NK-92 (cell line): ENCODE measurements around the gene GABPB2.

ENCODE experiments used
- DNase-seq: peaks from one replicate; lab custom pipeline; 2025; ENCODE audit not compliant: unreplicated experiment; lab: John Stamatoyannopoulos, UW

The GABPB2 gene

GRCh38 chr1:151131701-151132334 is 61.3 kb downstream of the GABPB2 start:
- no peak for DNase-seq

- no peak for DNase-seq
Measured at GRCh38 chr1:151132335-151133017, 61.9 kb downstream of the GABPB2 start.

- DNase-seq, result no peak
Measured at GRCh38 chr1:151133018-151133806, 62.7 kb downstream of the GABPB2 start.

DNA sequence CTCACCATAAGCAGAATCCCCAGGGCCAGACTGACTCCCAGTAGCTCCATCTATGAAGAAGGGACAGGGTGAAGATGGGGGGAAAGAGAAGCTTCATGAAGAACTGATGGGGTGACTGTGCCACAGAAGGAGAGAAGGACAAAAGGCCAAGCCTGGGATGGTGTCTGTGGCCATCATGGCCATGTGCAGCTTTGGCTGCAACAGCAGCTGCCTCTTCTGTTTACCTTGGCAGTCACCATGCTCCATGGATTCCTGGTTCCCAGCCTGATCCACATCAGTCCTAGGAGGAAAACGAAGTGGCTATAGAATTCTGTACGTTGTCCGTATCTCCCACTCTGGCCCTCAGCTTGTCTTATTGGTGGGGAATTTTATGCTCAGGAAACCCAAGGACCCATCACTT is 63.8 kb downstream of the GABPB2 start:
- no peak for DNase-seq

GRCh38 chr1:151134991-151135390 is 64.4 kb downstream of the GABPB2 start:
- DNase-seq, result no peak

DNA sequence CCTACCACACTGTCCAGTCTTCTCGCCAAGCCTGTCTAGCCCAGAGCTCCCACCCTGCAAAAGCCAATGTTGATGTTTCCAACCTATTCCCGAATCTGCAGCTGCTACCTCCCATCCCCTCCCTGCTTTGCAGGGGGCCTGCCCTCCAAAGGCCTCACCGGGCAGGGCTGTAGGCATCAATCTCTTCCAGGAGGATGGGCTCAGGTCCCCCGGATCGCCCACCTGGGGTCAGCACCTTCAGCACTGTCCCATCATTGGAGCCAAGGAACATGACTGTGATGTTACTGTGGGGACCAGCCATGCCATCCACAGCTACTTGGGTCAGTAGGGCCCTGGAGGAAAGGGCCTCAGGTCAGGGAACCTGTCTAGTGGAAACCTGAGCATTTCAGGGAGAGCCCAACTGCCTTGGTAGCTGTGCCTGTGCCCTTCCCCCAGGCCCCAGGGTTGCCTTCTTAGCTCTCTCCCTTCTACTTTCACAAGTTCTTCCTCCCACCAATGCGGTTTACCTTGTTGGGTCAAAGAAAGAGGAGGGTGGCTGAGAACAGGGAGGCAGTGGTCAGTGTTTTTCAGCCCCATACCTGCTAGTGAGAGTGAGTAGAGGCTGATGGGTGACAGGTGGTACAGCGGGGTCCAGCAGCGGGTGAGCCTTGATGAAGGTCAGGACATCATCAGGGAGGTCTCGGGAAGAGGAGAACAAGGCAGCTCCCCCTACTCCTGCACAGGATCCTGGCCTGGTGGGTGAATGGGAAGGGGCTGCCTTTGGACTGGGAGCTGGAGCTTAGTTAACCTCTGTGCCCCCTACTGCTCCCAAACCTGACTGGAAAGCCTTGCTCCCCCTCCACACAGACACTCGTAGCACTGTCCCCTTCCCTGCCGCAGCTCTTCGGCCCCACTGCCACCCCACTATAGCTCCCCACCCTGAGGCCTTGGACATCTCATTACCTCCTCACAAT is 65.1 kb downstream of the GABPB2 start:
- no peak for DNase-seq

GRCh38 chr1:151137789-151138188 is 67.2 kb downstream of the GABPB2 start:
- DNase-seq, result no peak

DNA sequence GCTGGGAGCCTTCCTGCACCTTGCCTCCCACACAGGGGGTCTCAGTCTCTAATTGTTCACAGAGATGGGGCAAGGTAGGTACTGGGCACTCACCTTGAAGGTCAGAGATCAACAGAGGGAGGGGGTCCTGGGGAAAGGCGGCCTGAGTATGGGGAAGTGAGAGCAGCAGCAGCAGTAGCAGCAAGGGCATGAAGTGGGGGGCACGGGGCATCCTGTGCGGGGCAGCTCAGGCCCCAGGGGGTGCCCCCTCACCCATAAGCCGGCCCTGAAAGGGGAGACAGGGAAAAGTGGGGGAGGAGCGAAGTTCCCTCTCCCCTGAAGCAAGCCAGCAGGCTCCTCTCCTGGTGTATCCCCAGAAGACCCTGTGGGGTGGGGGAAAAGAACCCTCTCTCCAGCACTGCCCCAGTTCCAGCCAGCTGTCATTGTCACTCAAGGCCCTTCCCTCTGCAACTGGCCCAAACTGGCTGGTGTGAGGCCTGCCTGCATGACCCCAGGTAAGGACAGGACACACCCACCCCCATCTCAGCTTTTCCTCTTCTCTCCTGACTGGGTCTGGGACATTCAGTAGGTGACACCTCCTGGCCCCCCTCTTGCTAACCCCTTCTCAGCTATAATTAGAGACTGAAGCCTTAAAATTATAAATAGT is 72.0 kb downstream of the GABPB2 start:
- no peak for DNase-seq

DNA sequence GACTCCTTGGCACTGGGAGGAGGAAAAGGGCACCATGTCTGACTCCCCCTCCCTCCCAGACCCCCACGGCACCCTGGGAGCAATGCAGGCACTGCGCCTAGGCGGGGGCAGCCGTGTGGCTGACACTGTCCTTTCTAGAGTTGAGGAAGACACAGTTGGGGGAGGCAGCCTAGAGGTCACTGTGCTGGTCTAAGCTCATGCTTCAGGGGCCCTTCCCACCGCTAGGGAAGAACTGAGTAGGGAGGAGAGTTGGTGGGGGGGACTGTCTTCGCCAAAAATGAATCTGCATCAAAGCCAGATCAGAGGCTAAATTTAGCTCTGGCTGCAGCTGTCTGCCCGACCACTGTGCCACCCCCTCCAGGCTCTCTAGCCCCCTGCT is 72.5 kb downstream of the GABPB2 start:
- DNase-seq, result no peak

DNA sequence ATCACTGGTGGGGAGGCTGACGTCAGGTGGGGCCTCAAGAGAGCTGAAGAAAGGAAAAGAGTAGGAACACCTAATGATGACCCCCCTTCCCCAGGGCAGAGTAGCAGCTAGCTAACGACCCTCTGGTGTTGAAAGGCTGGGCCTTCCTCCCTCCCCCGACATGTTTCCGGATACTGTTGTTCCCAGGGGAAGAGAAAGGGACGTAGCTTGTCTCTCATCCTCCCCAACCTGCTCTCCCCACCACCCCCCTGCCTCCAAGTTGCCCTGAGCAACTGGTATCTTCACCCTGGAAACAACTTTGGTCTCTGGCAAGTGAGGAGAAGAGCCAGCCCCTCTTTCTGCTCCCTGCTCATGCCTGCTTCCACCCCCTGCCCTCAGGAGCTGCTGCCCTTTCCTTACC is 73.4 kb downstream of the GABPB2 start:
- no peak for DNase-seq

DNA sequence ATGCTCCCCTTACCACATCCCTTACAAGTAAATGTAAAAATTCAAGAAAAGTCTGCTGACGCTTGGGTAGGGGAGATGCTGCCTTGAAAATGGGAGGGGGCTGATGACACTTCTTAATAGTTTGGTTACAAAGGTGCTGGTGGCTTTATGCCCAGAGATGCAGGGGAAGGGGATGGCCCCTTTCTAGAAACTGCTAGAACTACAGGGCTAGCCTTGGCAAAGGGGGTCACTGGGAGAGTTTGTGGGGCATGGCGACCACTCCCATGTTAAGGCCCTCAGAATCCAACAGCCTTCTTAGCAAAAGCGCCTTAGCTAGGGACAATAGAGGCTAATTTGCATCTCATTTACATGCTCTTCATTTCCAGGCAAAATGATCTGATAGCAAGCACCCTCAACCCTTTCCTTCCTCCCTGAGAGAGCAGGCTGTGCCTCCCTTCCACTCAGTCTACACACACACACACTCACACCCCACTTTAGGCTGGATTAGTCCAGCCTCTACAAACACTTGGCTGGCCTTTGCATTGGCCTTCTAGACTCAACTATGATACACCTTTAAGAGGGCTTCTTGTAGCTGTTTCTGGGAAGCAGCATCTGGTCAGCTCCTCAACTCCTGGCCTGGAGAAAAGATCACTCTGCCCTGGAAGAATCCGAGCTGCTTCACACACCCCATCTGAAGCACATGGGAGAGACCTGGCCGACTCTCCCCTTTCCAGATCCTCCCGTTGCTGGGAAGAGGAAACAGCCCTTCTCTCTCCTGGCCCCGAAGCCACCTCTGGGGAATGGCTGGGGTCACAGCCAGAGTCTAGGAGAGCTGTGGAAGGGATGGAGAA is 74.1 kb downstream of the GABPB2 start:
- DNase-seq, result no peak

DNA sequence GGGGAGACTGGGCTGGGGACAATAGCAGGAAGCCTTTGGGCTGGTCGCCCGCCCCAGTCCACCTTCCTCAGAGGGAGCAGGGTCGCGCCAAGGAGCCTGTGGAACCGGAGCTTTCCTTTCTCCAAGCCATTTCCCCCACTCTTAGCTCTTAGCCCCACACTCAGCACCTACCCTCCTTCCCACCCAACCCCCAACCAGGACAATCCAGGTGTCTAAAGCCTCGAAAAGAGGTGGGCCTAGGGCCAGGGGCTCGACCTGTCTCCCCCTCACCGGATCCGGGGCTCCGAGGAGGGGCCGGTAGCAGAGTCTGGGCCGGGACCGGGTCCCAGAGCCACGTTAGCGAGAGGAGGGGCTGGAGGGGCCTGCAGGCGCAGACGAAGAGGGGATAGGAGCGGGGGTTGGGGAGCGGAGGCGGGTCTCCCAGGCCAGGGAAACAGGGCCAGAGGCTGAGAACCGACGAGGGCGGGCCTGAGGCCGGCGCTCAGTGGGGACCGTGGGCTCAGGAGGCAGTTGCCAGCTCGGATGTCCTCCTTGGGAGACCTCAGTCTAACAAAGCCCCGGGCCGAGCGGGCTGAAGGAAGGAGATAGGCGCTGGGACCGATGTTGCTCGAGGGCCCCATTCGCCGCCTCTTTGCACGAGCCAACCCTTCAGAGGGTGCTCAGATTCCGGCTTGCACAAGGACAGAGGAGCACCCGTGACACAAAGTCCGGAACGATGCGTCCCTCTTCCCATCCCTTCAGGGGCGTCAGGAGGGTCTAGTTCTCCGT is 74.9 kb downstream of the GABPB2 start:
- no peak for DNase-seq

GRCh38 chr1:151146072-151146411 is 75.5 kb downstream of the GABPB2 start:
- no peak for DNase-seq

DNA sequence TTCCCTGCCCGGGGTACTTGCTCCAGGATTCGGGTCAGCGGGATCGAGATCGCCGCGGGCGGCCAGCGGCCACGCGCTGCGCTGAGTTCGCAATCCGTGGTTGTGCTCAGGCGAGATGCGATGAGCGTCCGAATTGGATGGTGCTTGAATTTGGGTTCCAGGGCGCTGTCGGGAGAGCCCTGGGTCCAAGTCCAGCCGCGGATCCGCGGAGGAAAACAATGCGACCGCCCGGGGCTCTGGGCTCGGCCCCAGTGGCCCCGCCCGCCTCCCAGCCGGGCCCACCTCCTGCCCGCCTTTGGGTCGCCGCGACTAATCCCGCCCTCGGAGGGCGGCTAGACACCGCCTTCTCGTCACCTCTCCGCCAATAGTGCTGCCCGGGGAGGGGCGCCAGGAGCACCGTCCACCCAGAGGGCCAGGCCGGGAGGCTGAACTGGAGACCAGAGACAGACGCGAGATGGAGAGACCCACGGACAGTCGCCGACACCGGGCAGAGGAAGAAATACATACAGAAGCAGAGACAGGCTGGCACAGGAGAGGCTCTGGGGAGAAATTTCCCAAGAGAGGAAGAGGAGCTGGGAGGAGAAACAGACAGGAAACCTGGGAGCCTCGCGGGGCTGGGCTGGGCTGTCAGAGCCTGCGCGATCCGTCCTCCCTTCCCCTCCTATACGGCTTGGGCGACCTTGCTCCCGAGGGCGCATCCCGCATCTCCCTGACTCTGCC is 76.0 kb downstream of the GABPB2 start, which contains the start of gene SEMA6C:
Gene SEMA6C, minus strand, starts transcription at position 220 of the 720 bp plus-strand sequence. CDS start 4,010 bp downstream, outside the sequence.
- peak; percentile 19 for DNase-seq

DNA sequence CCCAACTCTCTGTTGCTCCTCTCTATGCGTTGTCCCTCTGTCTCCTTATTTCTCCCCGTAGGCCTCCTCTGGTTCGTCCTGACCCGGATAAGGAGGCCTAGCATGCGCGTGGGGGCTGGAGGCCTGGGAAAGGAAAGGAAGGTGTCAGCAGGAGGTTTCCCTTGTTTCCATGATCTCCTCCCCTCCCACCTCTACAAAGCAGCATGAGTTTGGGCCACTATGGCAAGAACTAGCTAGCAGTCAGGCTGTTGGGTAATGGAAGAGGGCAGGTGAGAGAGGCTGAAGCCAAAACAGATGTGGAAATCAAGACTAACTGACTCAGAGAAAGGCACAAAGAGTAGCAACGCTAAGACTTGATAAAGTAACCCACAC is 76.6 kb downstream of the GABPB2 start:
- DNase-seq, result no peak

- DNase-seq, result no peak
Measured at GRCh38 chr1:151147665-151148064, 77.1 kb downstream of the GABPB2 start.

GRCh38 chr1:151156515-151156819 is 85.9 kb downstream of the GABPB2 start, which contains the start of gene TNFAIP8L2:
TSS of gene TNFAIP8L2 (plus strand) at chr1:151156649. CDS start at chr1:151158698, 2,049 bp downstream.
- no peak for DNase-seq

DNA sequence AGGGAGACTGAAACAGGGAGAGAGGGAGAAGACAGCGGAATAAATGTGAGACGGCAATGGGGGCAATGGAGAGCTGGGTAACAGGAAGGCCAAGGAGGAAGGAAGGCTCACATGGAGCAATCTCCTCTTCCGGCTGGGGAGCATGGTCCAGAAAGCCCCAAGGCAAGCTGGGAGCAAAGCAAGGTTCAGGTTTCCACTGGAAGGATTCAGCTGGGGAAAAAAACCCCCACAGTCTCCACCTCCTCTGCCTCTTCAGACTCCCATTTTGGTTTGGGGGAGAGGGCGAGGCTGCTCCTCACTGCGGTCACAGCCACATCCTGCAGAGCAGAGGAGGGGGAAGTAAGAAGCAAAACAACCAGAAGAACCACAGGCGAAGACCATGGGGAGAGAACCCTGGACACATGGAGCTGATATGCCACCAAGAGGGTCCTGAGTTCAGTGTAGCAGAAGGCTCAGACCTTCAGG is 86.5 kb downstream of the GABPB2 start:
- no peak for DNase-seq
